Neuron (in vitro differentiated cells): ENCODE measurements around the gene DLGAP1.

Source experiments
- H2AFZ ChIP-seq: one replicate; pipeline ENCODE4 v1.6.1; 2013; ENCODE audit warnings: low read depth, mild to moderate bottlenecking, inconsistent platforms, low read length, moderate library complexity
- H3K27me3 ChIP-seq: one replicate; pipeline ENCODE4 v1.6.1; 2013; ENCODE audit warnings: low read length; ENCODE audit not compliant: insufficient read depth
- H3K36me3 ChIP-seq: one replicate; pipeline ENCODE4 v1.6.1; 2013; ENCODE audit warnings: low read length; ENCODE audit not compliant: insufficient read depth
- H3K4me1 ChIP-seq: one replicate; pipeline ENCODE4 v1.6.1; 2013; ENCODE audit warnings: low read length; ENCODE audit not compliant: insufficient read depth
- H3K4me3 ChIP-seq: 2 replicates; pipeline ENCODE4 v1.5.1; 2013; ENCODE audit warnings: mild to moderate bottlenecking, low read length, moderate library complexity
- H3K9me3 ChIP-seq: one replicate; pipeline ENCODE4 v1.6.1; 2013; ENCODE audit warnings: low read length

DLGAP1 gene

GRCh38 chr18:3675994-3676393, 779.1 kb downstream of the DLGAP1 start:
- Histone ChIP-seq H3K4me1 (no peaks in the 10 kb centered on the region), H3K27me3 (no peaks in the 10 kb centered on the region)

GRCh38 chr18:3675446-3675845, 779.7 kb downstream of the DLGAP1 start:
- no peaks in the 10 kb centered on the region for H3K4me1 ChIP-seq
- H3K27me3 ChIP-seq, result no peaks in the 10 kb centered on the region
- H3K4me3 ChIP-seq, result no peak overlapping the region
- H2AFZ ChIP-seq, result no peak overlapping the region
- no peaks in the 10 kb centered on the region for H3K9me3 ChIP-seq
- no peaks in the 10 kb centered on the region for H3K36me3 ChIP-seq

More at GRCh38 chr18:3675994-3676393, 779.1 kb downstream of the DLGAP1 start:
- no peak overlapping the region for H2AFZ ChIP-seq
- no peaks in the 10 kb centered on the region for H3K36me3 ChIP-seq
- H3K9me3 ChIP-seq, result no peaks in the 10 kb centered on the region
- H3K4me3 ChIP-seq, result no peak overlapping the region

- Histone ChIP-seq H3K4me1 (no peaks in the 10 kb centered on the region), H3K4me3 (no peak overlapping the region)
Measured at GRCh38 chr18:3671176-3671575, 783.9 kb downstream of the DLGAP1 start.

DNA sequence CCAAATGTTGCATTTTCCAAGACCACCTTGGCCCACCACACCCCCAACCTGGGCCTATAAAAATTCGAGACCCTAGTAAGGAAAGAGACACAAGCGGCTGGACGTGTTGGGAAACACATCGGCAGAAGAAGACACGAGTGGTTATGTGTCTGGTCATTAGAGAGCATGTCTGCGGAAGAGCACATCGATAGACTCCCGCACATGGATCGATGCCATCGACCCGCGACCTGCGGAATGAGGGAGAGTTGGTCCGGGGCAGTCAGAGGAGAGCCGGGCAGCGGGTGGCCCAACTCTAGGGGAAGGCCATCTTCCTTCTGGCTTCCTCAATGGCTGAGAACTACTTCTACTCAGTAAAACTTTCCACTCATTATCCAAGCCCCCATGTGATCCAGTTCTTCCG, 785.7 kb downstream of the DLGAP1 start:
- Histone ChIP-seq H2AFZ (no peak overlapping the region), H3K36me3 (no peaks in the 10 kb centered on the region), H3K4me3 (no peak overlapping the region), H3K27me3 (no peaks in the 10 kb centered on the region), H3K4me1 (peaks cover 17% of the 10 kb centered on the region), H3K9me3 (no peaks in the 10 kb centered on the region)

More at GRCh38 chr18:3671176-3671575, 783.9 kb downstream of the DLGAP1 start:
- Histone ChIP-seq H2AFZ (no peak overlapping the region), H3K27me3 (no peaks in the 10 kb centered on the region), H3K36me3 (no peaks in the 10 kb centered on the region), H3K9me3 (no peaks in the 10 kb centered on the region)

GRCh38 chr18:3667255-3668137, 787.6 kb downstream of the DLGAP1 start:
- no peak overlapping the region for H3K4me3 ChIP-seq
- H3K27me3 ChIP-seq, result no peaks in the 10 kb centered on the region
- H3K4me1 ChIP-seq, result peaks cover 19% of the 10 kb centered on the region
- H2AFZ ChIP-seq, result no peak overlapping the region
- H3K36me3 ChIP-seq, result no peaks in the 10 kb centered on the region
- no peaks in the 10 kb centered on the region for H3K9me3 ChIP-seq

DNA sequence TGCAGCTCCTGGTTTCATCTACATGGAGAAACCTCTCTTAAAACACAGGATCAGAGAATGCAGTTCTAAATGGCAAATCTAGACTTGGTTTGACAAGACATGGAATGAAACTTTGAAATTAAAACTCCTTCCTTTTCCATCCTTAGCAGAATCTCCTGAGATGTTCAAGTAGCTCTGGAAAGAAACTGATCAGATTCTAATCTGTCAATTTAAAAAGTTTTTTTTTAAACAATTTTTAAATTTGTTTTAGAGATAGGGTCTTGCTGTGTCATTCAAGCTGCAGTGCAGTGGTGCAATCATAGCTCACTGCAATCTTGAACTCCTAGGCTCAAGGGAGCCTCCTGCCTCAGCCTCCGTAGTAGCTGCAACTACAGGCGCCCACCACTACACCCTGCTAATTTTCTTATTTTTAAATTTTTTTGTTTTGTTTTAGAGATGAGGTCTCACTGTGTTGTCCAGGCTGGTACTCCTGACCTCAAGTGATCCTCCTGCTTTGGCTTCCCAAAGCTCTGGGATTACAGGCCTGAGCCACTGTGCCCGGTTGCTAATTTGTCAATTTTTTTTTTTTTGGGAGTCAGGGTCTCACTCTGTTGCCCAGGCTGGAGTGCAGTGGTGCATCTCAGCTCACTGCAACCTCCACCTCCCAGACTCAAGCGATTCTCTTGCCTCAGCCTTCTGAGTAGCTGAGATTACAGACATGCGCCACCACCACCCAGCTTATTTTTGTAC, 788.4 kb downstream of the DLGAP1 start:
- Histone ChIP-seq H3K36me3 (no peaks in the 10 kb centered on the region), H3K27me3 (no peaks in the 10 kb centered on the region), H2AFZ (no peak overlapping the region), H3K9me3 (no peaks in the 10 kb centered on the region), H3K4me3 (no peak overlapping the region), H3K4me1 (peaks cover 19% of the 10 kb centered on the region)

- peaks cover 19% of the 10 kb centered on the region for H3K4me1 ChIP-seq
- H3K4me3 ChIP-seq, result peak overlapping the region; percentile 31
- no peaks in the 10 kb centered on the region for H3K9me3 ChIP-seq
- peak overlapping the region; percentile 37 for H2AFZ ChIP-seq
- H3K36me3 ChIP-seq, result no peaks in the 10 kb centered on the region
- H3K27me3 ChIP-seq, result no peaks in the 10 kb centered on the region
Measured at GRCh38 chr18:3665780-3666525, 789.2 kb downstream of the DLGAP1 start.

GRCh38 chr18:3665204-3665603, 789.9 kb downstream of the DLGAP1 start:
- H3K4me3 ChIP-seq, result peak overlapping the region; percentile 31

GRCh38 chr18:3664563-3665178, 790.4 kb downstream of the DLGAP1 start:
- Histone ChIP-seq H3K9me3 (no peaks in the 10 kb centered on the region), H3K36me3 (no peaks in the 10 kb centered on the region), H3K4me1 (peaks cover 19% of the 10 kb centered on the region), H2AFZ (no peak overlapping the region), H3K4me3 (peak overlapping the region; percentile 31), H3K27me3 (no peaks in the 10 kb centered on the region)

More at GRCh38 chr18:3665204-3665603, 789.9 kb downstream of the DLGAP1 start:
- H3K4me1 ChIP-seq, result peaks cover 19% of the 10 kb centered on the region
- no peaks in the 10 kb centered on the region for H3K27me3 ChIP-seq
- H2AFZ ChIP-seq, result no peak overlapping the region
- H3K36me3 ChIP-seq, result no peaks in the 10 kb centered on the region
- no peaks in the 10 kb centered on the region for H3K9me3 ChIP-seq

DNA sequence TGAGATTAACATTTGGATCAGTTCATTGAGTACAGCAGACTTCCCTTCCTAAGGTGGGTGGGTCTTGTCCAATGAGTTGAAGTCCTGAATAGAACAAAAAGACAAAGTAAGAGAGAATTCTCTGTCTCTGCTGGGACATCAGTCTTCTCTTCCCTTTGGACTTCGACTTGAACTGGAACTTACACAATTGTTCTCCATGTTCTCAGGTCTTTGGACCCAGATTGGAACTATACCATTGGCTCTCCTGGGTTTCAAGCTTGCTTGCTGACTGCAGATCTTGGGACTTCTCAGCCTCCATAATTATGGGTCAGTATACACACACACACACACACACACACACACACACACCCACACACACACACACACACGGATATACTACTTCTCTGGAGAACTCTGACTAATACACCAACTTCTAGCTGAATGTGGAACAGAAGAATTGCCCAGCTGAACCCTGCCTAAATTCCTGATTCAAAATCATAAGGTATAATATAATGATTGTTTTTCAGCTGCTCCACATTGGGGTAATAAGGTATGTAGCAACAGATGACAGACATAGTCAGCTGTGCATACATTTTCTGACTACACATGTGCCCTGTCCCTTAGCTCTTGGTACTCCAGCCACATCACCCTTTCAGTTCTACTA, 791.1 kb downstream of the DLGAP1 start:
- Histone ChIP-seq H3K4me3 (no peak overlapping the region), H3K27me3 (no peaks in the 10 kb centered on the region), H3K9me3 (no peaks in the 10 kb centered on the region), H2AFZ (no peak overlapping the region), H3K36me3 (no peaks in the 10 kb centered on the region), H3K4me1 (peaks cover 19% of the 10 kb centered on the region)

DNA sequence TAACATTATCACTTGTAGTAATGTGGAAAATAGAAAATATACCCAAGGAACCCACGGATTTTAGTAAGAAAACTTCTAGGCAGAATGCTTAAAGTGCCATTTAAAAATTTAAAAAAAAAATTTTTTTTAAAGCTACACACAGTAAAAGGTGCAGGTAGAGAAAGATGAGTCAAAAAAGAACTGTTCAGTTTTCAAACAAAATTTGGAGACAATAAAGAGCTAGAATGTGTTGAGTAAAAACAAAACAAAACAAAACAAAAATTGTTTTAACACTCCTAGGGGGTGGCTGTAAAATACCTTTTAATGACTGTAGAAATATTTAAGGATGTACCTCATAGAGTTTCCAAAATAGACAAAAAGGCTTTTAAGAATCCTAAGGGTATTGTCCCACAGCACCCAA, 793.1 kb downstream of the DLGAP1 start:
- H3K9me3 ChIP-seq, result no peaks in the 10 kb centered on the region
- H3K4me3 ChIP-seq, result no peak overlapping the region
- H3K36me3 ChIP-seq, result no peaks in the 10 kb centered on the region
- H3K27me3 ChIP-seq, result no peaks in the 10 kb centered on the region
- no peak overlapping the region for H2AFZ ChIP-seq
- H3K4me1 ChIP-seq, result peaks cover 19% of the 10 kb centered on the region

DNA sequence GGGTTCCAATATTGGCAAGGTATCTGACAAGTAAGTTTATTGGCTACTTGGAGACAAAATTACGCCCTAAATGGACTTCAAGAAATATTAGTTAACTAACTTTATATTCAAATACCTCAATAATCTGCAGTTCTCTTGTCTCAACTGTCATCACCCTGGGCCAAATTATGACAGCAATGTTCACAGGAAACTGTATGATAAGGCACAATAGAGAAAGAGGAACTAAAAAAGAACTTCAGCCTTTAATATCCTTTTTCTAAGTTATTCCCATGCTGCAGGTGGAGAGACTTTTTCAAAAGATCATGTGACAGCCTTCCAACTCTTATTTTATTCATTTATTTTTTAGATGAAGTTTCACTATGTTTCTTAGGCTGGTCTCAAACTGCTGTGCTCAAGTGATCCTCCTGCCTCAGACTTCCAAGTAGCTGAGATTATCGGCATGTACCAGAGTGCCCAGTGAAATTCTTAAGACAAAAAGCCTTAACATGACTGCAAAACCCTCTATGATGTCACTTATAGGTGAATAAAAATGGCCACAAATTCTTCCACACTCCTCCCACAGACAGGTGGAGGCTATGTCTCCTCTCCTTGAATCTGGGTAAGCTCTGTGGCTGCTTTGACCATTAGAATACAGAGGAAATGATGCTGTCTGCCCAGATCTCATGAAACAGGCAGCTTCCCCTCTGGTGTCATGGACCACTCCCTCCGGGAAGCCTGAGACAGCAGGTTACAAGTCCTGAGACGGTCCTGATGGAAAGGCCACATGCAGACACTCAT, 794.2 kb downstream of the DLGAP1 start:
- no peak overlapping the region for H3K4me3 ChIP-seq
- H3K9me3 ChIP-seq, result no peaks in the 10 kb centered on the region
- no peaks in the 10 kb centered on the region for H3K36me3 ChIP-seq
- no peaks in the 10 kb centered on the region for H3K27me3 ChIP-seq
- no peak overlapping the region for H2AFZ ChIP-seq
- peaks cover 17% of the 10 kb centered on the region for H3K4me1 ChIP-seq
